Measurements from ENCODE around the gene MBD2. TPM values are rescaled to one million over a fixed set of nuclear protein-coding genes. Genes with fewer than 3 reads are reported as not detected.
A peak's percentile ranks its signal among the peaks of the same experiment; 100 is the strongest.
"Not testable (repeated sequence)": the region's sequence is repeated elsewhere in the genome, so short reads cannot be mapped to it uniquely, and the experiment has no call there.

MBD2 gene
- total and polyA plus RNA-seq, 3 donors from 2014 or later, result 59.1 to 106 (median 66.9) TPM

- H3K4me3 ChIP-seq, result peak overlapping the region; percentile 72 to 78
- peaks cover 19% of the 10 kb centered on the region for H3K4me1 ChIP-seq
- no peaks in the 10 kb centered on the region for H3K9me3 ChIP-seq
- no peaks in the 10 kb centered on the region for H3K36me3 ChIP-seq (ENCODE audit: low read depth, missing control alignments)
- no peaks in the 10 kb centered on the region for H3K27me3 ChIP-seq
- 16 to 19% methylated on average over 5 of the region's 5 CpGs for WGBS, 2 donors
- no peak for DNase-seq
- TF ChIP-seq, protein P1, sequence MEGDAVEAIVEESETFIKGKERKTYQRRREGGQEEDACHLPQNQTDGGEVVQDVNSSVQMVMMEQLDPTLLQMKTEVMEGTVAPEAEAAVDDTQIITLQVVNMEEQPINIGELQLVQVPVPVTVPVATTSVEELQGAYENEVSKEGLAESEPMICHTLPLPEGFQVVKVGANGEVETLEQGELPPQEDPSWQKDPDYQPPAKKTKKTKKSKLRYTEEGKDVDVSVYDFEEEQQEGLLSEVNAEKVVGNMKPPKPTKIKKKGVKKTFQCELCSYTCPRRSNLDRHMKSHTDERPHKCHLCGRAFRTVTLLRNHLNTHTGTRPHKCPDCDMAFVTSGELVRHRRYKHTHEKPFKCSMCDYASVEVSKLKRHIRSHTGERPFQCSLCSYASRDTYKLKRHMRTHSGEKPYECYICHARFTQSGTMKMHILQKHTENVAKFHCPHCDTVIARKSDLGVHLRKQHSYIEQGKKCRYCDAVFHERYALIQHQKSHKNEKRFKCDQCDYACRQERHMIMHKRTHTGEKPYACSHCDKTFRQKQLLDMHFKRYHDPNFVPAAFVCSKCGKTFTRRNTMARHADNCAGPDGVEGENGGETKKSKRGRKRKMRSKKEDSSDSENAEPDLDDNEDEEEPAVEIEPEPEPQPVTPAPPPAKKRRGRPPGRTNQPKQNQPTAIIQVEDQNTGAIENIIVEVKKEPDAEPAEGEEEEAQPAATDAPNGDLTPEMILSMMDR (IDR thresholded peaks at IDR 0.05), result peak in 1 of 3 experiments; percentile 18
- no peak for TF ChIP-seq POLR2A (IDR thresholded peaks at IDR 0.05)
- intact Hi-C loops (cut with DNase I; ENCODE audit: low total_unique reads), result no loop called here
- peak overlapping the region; percentile 88 to 91 for H3K27ac ChIP-seq
Observed at GRCh38 chr18:54222922-54223567, 1.4 kb downstream of the MBD2 start.

DNA sequence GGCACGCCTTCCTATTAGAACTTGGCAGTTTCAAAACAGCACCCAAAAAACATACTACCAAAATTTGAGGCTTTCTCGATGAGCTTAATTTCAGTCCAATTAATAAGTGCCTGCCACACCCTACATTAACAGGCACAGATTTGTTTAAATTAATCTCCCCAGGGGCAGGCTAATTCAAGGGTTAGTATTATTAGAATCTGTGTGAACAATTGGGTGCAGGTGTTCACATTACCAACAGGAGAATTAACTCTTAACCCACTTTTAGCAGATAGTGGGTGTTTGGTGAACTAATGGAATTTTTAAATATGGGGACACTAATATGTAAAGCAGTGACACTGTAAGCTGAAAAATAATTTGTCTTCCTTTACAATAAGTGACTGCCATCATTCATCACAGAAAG lies 4.1 kb downstream of the MBD2 start:
- H3K4me3 ChIP-seq, result no peak overlapping the region
- H3K36me3 ChIP-seq (ENCODE audit: low read depth, missing control alignments), result no peaks in the 10 kb centered on the region
- DNase-seq, result no peak
- H3K4me1 ChIP-seq, result peaks cover 19% of the 10 kb centered on the region
- WGBS, 2 donors, result 74 to 77% methylated on average over 2 of the region's 2 CpGs
- TF ChIP-seq POLR2A (IDR thresholded peaks at IDR 0.05), result no peak
- TF ChIP-seq, protein P1 (IDR thresholded peaks at IDR 0.05), result no peak
- H3K27ac ChIP-seq, result no peak overlapping the region
- H3K9me3 ChIP-seq, result no peaks in the 10 kb centered on the region
- H3K27me3 ChIP-seq, result no peaks in the 10 kb centered on the region
- intact Hi-C loops (cut with DNase I; ENCODE audit: low total_unique reads), result no loop called here

DNA sequence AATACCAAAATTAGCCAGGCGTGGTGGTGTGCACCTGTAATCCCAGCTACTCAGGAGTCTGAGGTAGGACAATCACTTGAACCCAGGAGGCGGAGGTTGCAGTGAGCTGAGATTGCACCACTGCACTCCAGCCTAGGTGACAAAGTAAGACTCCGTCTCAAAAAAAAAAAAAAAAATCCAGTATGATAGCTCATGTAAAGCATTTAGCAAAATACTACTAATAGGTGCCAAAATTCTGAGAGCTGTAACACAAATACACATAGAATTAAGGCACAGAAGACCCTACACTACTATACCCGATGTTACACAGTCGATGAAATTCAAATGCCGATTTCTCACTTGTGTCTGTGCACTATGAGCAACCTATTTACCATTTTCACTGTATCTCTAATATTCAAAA lies 5.7 kb downstream of the MBD2 start:
- H3K4me3 ChIP-seq; H3K9me3 ChIP-seq; H3K36me3 ChIP-seq (ENCODE audit: low read depth, missing control alignments); H3K27ac ChIP-seq; intact Hi-C loops (cut with DNase I; ENCODE audit: low total_unique reads); DNase-seq; H3K27me3 ChIP-seq: not testable (repeated sequence)
- H3K4me1 ChIP-seq, result peaks cover 14% of the 10 kb centered on the region
- WGBS, 2 donors, result 91 to 93% methylated on average over 6 of the region's 6 CpGs

GRCh38 chr18:54218299-54218698 lies 6.2 kb downstream of the MBD2 start:
- 90 to 94% methylated on average over 2 of the region's 2 CpGs for WGBS, 2 donors
- H3K9me3 ChIP-seq, result no peaks in the 10 kb centered on the region
- TF ChIP-seq POLR2A (IDR thresholded peaks at IDR 0.05), result no peak
- TF ChIP-seq, protein P1 (IDR thresholded peaks at IDR 0.05), result no peak
- intact Hi-C loops (cut with DNase I; ENCODE audit: low total_unique reads), result no loop called here
- no peak for DNase-seq
- H3K4me3 ChIP-seq, result no peak overlapping the region
- H3K4me1 ChIP-seq, result peaks cover 14% of the 10 kb centered on the region
- no peak overlapping the region for H3K27ac ChIP-seq
- H3K36me3 ChIP-seq (ENCODE audit: low read depth, missing control alignments), result no peaks in the 10 kb centered on the region
- no peaks in the 10 kb centered on the region for H3K27me3 ChIP-seq

GRCh38 chr18:54217624-54218023 lies 6.8 kb downstream of the MBD2 start:
- no peaks in the 10 kb centered on the region for H3K9me3 ChIP-seq
- H3K36me3 ChIP-seq (ENCODE audit: low read depth, missing control alignments), result no peaks in the 10 kb centered on the region
- no peak for DNase-seq
- no peak overlapping the region for H3K27ac ChIP-seq
- intact Hi-C loops (cut with DNase I; ENCODE audit: low total_unique reads), result no loop called here
- no peak overlapping the region for H3K4me3 ChIP-seq
- no peaks in the 10 kb centered on the region for H3K27me3 ChIP-seq
- 79 to 84% methylated on average over 1 of the region's 1 CpG for WGBS, 2 donors
- H3K4me1 ChIP-seq, result peaks cover 7% of the 10 kb centered on the region
- TF ChIP-seq, protein P1 (IDR thresholded peaks at IDR 0.05), result no peak
- TF ChIP-seq POLR2A (IDR thresholded peaks at IDR 0.05), result no peak
